Measurements from ENCODE around the gene ST7L.
"Not testable (repeated sequence)": the region's sequence is repeated elsewhere in the genome, so short reads cannot be mapped to it uniquely, and the experiment has no call there.

Gene ST7L

GRCh38 chr1:112492076-112492475, 126.9 kb downstream of the ST7L start:
- DNase-seq (ENCODE audit: low spot score) = no peak

GRCh38 chr1:112488141-112488540, 130.8 kb downstream of the ST7L start:
- DNase-seq (ENCODE audit: low spot score) = no peak

- DNase-seq (ENCODE audit: low spot score) = not testable (repeated sequence)
Measured at GRCh38 chr1:112487686-112488085, 131.3 kb downstream of the ST7L start.

- not testable (repeated sequence) for DNase-seq (ENCODE audit: low spot score)
Measured at GRCh38 chr1:112486063-112486462, 132.9 kb downstream of the ST7L start.

- no peak for DNase-seq (ENCODE audit: low spot score)
Measured at GRCh38 chr1:112478314-112478713, 140.6 kb downstream of the ST7L start.

- DNase-seq (ENCODE audit: low spot score) = no peak
Measured at GRCh38 chr1:112477550-112477949, 141.4 kb downstream of the ST7L start.
